SK-N-MC (cell line): ENCODE data around the gene SMG7.

Experiments used
- EZH2 ChIP-seq: fragments of 200-600 bp; sonication (generic); IDR thresholded peaks from one replicate; pipeline ENCODE4 v1.6.1; 2017; ENCODE audit warnings: antibody characterized with exemption
- FOXP2 ChIP-seq: optimal IDR thresholded peaks from 2 replicates; pipeline ENCODE3; 2011; ENCODE audit warnings: mild to moderate bottlenecking, moderate library complexity; ENCODE audit not compliant: insufficient read depth; ENCODE audit errors: extremely low read length, control extremely low read depth
- POLR2AphosphoS5 ChIP-seq: IDR thresholded peaks from 2 replicates; pipeline ENCODE4 v1.6.1; 2012; ENCODE audit warnings: mild to moderate bottlenecking, low read depth, low read length, borderline replicate concordance

- TF ChIP-seq FOXP2 (no peak), POLR2AphosphoS5 (no peak), EZH2 (no peak)
These were observed 103.3 kb downstream of the SMG7 start for GRCh38 chr1:183575606-183576005.
